ENCODE results near the gene FUOM.
"Not testable (repeated sequence)": the region's sequence is repeated elsewhere in the genome, so short reads cannot be mapped to it uniquely, and the experiment has no call there.

The FUOM gene

GRCh38 chr10:133328358-133329343 lies 29.2 kb downstream of the FUOM start:
- no peak for DNase-seq

DNA sequence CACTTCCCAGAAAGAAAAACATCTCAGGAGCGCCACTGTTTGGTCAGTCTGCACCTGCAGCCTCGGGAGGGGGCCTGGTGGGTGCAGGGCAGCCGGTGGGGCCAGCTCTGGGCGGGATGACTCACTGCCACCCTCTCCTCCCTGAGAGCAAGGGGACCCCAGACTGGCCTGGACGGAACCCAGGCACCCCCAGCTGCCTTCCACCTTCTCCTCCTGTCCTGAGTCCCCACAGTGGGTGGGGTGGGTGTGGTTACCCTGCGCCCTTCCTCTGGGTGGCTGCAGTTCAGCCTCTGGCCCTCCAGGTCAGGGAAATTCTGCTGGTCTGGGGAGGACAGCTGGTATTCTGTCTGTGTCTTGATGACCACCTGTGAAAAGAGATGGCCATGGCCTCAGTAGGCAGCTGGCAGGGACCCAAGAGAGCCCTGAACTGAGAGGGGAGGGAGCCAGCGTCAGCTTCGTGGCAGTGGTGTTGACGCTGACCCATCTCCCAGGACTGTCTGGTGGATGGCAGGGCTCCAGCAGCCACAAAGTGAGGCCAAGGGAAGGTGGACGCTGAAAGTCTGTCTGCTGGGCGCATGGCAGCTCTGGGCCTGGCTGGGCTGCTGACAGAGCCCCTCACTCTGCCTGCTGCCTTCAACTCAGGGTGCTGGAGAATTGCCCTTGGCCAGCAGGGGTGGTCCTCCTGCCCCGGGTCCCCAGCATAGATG lies 30.0 kb downstream of the FUOM start:
- no peak for DNase-seq

DNA sequence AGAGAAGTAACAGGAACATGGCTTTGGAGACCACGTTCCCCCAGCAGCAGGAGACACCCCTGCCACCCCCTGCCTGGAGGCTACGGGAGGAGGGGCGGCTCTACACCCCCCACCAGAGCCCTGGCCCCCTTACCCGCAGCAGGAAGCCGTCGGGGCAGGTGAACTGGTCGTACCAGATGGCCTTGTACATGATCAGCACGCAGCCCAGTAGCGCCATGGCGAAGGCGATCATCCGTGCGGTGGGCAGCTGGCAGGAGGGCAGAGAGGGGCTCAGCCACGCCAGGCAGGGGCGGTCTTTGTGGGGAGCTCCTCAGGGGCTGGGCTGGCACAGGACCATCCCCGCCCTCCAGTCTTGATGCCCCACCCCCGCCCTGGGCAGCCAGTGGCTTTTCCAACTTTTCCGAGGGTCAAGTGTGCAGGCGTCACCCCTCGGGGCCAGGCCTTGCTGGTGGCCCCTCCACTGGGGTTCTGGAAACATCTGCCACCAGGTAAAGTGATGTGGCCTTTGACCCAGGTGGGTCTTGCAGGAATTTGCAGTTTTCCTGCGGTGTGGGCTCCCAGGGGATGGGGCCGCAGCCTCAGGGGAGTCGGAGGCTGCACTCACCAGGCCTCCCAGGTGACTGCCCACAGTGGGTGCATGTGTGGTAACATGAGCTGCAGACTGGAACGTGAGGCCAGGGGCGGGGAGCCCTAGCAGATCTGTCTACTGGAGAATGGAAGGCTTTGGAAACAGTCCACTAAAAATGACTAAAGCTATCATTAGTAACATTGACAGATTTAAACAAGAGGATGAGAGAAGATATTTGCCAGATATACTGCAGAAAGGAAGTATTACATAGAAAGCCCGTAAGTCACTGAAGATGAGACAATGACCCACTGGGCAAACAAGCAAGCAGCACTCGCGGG lies 30.8 kb downstream of the FUOM start:
- no peak for DNase-seq

DNA sequence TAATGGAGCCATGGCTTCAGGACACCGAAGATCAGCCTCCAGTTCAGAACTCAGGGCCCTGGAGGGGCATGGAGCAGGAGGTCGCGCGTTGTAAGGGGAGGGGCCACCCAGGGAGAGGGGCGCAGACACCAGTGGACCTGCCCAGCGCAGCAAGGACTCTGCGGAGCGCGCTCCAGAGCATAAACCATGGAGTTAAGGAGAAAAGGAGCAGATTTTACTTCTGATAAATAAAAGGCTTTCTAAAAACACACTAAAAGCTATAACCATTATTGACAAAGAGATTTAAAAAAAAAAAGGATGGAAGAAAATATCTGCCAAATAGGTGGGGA lies 31.6 kb downstream of the FUOM start:
- no peak for DNase-seq

GRCh38 chr10:133325440-133326222 lies 32.2 kb downstream of the FUOM start:
- no peak for DNase-seq

DNA sequence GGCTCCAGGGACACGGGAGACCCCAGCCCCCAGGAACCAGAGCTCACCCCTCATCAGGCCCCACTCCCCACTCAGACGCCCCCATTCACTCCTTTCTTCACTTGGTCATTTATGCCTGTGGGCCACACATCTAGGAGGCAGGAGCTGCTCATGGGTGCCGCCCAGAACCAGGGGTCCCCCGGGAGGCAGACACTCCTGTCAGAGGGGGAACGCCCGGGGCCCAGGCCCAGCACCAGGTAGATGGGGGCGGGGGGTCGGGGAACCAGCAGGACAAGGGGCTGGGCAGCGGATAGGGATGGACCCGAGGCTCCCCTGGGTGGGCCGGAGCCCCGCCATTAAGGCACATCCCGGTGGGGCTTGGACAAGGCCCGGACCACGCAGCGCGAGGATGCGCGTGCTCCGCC lies 33.0 kb downstream of the FUOM start:
- DNase-seq: no peak

GRCh38 chr10:133324198-133324792 lies 33.5 kb downstream of the FUOM start:
- peak; percentile 82 for DNase-seq

GRCh38 chr10:133322064-133322709 lies 35.6 kb downstream of the FUOM start:
- DNase-seq: not testable (repeated sequence)

DNA sequence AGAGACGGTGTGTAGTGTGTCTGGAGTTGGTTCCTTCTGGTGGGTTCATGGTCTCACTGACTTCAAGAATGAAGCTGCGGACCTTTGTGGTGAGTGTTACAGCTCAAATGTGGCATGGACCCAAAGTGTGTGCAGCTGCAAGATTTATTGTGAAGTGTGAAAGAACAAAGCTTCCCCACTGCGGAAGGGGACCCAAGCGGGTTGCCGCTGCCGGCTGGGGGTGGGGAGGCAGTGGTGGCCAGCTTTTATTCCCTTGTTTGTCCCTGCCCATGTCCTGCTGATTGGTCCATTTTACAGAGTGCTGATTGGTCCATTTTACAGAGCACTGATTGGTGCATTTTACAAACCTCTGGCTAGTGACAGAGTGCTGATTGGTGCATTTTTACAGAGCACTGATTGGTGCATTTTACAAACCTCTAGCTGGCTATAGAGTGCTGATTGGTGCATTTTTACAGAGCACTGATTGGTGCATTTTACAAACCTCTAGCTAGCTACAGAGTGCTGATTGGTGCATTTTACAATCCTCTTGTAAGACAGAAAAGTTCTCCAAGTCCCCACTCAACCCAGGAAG lies 36.9 kb downstream of the FUOM start:
- DNase-seq: not testable (repeated sequence)

GRCh38 chr10:133318494-133319127 lies 39.2 kb downstream of the FUOM start:
- peak; percentile 61 for DNase-seq

DNA sequence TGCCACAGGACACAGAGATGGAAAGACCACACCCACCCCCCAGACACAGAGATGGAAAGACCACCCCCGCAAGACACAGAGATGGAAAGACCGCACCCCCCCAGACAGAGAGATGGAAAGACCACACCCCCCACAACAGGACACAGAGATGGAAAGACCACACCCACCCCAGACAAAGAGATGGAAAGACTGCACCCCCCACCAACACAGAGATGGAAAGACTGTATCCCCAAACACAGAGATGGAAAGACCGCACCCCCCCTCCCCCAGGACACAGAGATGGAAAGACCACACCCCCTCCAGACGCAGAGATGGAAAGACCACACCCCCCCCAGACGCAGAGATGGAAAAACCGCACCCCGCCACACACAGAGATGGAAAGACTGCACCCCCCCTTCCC lies 41.1 kb downstream of the FUOM start:
- no peak for DNase-seq

DNA sequence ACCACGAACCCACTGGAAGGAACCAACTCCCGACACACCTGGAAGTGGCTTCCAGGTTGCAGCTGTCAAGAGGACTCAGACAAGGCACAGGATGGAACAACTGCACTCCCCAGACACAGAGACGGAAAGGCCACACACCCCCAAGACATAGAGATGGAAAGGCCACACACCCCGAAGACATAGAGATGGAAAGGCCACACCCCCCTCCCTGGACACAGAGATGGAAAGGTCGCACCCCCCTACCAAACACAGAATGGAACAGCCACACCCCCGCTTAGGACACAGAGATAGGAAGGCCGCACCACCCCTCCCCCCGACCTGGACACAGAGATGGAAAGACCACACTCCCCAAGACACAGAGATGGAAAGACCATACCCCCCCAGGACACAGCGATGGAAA lies 41.6 kb downstream of the FUOM start:
- DNase-seq: no peak

GRCh38 chr10:133315847-133316246 lies 42.0 kb downstream of the FUOM start:
- no peak for DNase-seq

GRCh38 chr10:133314911-133315310 lies 42.9 kb downstream of the FUOM start:
- no peak for DNase-seq

GRCh38 chr10:133313192-133313591 lies 44.6 kb downstream of the FUOM start:
- DNase-seq: no peak

GRCh38 chr10:133312769-133313145 lies 45.1 kb downstream of the FUOM start:
- no peak for DNase-seq

GRCh38 chr10:133312016-133312768 lies 45.6 kb downstream of the FUOM start:
- no peak for DNase-seq

GRCh38 chr10:133311570-133311969 lies 46.2 kb downstream of the FUOM start:
- no peak for DNase-seq

DNA sequence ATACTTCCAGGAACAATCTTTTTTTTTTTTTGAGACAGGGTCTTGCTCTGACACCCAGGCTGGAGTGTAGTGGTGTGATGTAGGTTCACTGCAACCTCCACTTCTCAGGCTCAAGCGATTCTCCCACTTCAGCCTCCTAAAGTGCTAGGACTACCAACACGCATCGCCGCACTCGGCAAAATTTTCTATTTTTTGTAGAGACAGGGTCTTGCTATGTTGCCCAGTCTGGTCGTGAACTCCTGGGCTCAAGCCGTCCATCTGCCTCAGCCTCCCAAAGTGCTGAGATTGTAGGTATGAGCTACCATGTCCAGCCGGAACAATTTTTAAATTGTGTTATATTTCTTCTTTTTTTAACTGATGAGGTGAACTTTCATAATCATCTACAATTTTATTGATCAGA lies 47.0 kb downstream of the FUOM start:
- no peak for DNase-seq

DNA sequence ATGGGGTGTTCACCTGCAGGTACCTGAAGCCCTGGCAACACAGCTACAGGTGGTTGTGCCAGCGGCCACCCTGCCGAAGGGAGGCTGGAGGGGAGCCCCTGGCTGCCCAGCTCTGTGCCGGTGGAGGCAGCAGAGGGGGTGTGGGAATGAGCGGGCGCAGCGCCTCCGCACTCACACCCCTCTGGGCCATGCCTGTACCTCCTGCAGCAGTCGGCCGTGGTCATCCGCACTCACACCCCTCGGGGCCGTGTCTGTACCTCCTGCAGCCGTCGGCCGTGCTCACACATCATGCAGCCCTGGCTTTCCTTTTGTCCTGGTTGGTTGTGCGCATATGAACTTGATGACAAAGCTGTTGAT lies 47.4 kb downstream of the FUOM start:
- no peak for DNase-seq

Measured in DMS153 (cell line).